Esophagus squamous epithelium (tissue), 4 donors: Measurements from ENCODE around the gene TSEN2.

Experiments
- POLR2A ChIP-seq, 4 donors: fragments of 450-650 bp; IDR thresholded peaks; one replicate each; pipeline ENCODE4 v1.6.1; 2017; ENCODE audit warnings: antibody characterized with exemption in 4 of 4, mild to moderate bottlenecking in 4 of 4, moderate library complexity in 3 of 4
- TF ChIP-seq, protein P1 (sequence below), 6 experiments: fragments of 450-650 bp in 4 of 6; fragments of 200-600 bp in 2 of 6; sonication (generic) in 2 of 6; IDR thresholded peaks; one replicate each; pipeline ENCODE4 v1.5.1; 2016 to 2019; ENCODE audit warnings: antibody characterized with exemption in 6 of 6, mild to moderate bottlenecking in 4 of 6, moderate library complexity in 4 of 6

DNA sequence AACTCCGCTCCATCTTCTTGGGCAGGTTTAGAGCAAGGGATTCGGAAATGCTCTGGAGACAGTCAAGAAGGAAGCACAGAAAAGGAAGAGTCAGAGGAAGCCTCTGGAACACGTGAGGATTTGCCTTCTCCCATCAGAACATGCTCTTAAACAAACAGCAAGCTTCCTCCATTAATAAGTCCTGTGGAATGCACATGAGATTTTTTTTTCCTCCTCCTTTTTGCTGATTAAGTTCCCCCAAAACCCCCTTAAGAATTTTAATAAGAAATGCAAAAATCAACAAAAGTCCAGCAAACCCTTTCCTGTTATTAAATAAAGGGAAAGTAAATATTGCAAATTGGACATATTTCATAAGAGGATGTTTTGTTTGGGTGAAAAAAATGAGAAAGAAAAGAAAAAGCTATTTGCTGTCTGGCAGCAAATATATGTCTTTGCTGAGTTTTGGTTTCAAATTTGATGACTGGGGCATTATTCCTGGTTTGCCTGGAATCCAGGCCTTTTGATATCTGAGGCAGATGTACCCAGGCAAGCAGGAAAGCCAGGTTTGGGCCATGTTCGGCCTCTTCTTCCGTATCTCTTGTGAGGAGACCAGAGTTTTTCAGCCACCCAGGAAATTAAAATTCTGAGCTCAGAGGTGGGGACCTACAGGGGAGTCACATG lies 7.9 kb upstream of the TSEN2 start:
- TF ChIP-seq, protein P1, sequence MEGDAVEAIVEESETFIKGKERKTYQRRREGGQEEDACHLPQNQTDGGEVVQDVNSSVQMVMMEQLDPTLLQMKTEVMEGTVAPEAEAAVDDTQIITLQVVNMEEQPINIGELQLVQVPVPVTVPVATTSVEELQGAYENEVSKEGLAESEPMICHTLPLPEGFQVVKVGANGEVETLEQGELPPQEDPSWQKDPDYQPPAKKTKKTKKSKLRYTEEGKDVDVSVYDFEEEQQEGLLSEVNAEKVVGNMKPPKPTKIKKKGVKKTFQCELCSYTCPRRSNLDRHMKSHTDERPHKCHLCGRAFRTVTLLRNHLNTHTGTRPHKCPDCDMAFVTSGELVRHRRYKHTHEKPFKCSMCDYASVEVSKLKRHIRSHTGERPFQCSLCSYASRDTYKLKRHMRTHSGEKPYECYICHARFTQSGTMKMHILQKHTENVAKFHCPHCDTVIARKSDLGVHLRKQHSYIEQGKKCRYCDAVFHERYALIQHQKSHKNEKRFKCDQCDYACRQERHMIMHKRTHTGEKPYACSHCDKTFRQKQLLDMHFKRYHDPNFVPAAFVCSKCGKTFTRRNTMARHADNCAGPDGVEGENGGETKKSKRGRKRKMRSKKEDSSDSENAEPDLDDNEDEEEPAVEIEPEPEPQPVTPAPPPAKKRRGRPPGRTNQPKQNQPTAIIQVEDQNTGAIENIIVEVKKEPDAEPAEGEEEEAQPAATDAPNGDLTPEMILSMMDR (IDR thresholded peaks at IDR 0.05): no peak
- no peak for TF ChIP-seq POLR2A (IDR thresholded peaks at IDR 0.05)
